H1 (cell line): ENCODE data around the gene RNF220. TPM values are rescaled to one million over a fixed set of nuclear protein-coding genes. Genes with fewer than 3 reads are reported as not detected.
A peak's percentile ranks its signal among the peaks of the same experiment; 100 is the strongest.

Experiments used
- ASH2L ChIP-seq: fragments of 200-600, 300-600 bp; sonication (generic); IDR thresholded peaks from one replicate; pipeline ENCODE4 v1.7.1; 2017; ENCODE audit warnings: low read length
- BACH1 ChIP-seq: IDR thresholded peaks from 2 replicates; pipeline ENCODE4 v1.6.1; 2012; ENCODE audit warnings: low read length, improper control_type of control experiment
- CBX8 ChIP-seq: fragments of 300-800, 300-1000 bp; sonication (generic); IDR thresholded peaks from 2 replicates; pipeline ENCODE4 v1.7.1; 2016; ENCODE audit warnings: low read depth, low read length, borderline replicate concordance
- CHD7 ChIP-seq: fragments of 300-600 bp; sonication (generic); IDR thresholded peaks from 2 replicates; pipeline ENCODE4 v1.7.1; 2012; ENCODE audit warnings: low read length, moderate library complexity, mild to moderate bottlenecking, inconsistent platforms; ENCODE audit not compliant: insufficient replicate concordance
- CREB1 ChIP-seq: IDR thresholded peaks from 2 replicates; pipeline ENCODE4 v1.6.1; 2012; ENCODE audit warnings: inconsistent platforms
- EGR1 ChIP-seq: IDR thresholded peaks from 2 replicates; pipeline ENCODE4 v1.6.1; 2011; ENCODE audit warnings: low read depth, low read length, borderline replicate concordance
- RAD21 ChIP-seq, 2 experiments: IDR thresholded peaks in 1 of 2; conservative IDR thresholded peaks in 1 of 2; 2 replicates each; pipeline ENCODE4 v1.6.1; 2011; ENCODE audit warnings: low read depth in 2 of 2, low read length in 2 of 2, improper control_type of control experiment in 1 of 2, inconsistent platforms in 1 of 2, mild to moderate bottlenecking in 1 of 2, moderate library complexity in 1 of 2
- SAP30 ChIP-seq: fragments of 300-600 bp; sonication (generic); IDR thresholded peaks from 2 replicates; pipeline ENCODE4 v1.7.1; 2012; ENCODE audit warnings: low read length, moderate library complexity, mild to moderate bottlenecking, inconsistent platforms; ENCODE audit not compliant: insufficient read depth, insufficient replicate concordance
- SIRT6 ChIP-seq: IDR thresholded peaks from one replicate; pipeline ENCODE4 v1.7.1; 2012; ENCODE audit warnings: low read length, inconsistent platforms
- SP4 ChIP-seq: IDR thresholded peaks from 2 replicates; pipeline ENCODE4 v1.6.1; 2012; ENCODE audit warnings: low read length, inconsistent platforms
- TCF12 ChIP-seq: IDR thresholded peaks from 2 replicates; pipeline ENCODE4 v1.6.1; 2011; ENCODE audit warnings: low read depth, mild to moderate bottlenecking, low read length
- polyA plus RNA-seq, 7 experiments: library from polyadenylated mRNA; depleted of rRNA in 3 of 7; stranded (reverse) in 5 of 7; unstranded in 2 of 7; fragments of >200 nt in 5 of 7; fragments of 200-250 nt in 2 of 7; gene quantifications; 1 replicate in 5 of 7; 2 replicates in 1 of 7; 4 replicates in 1 of 7; pipeline versions ENCODE4 v1.2.1 to v1.2.3, GENCODE V29; 2011 to 2013; ENCODE audit warnings: missing spikeins in 2 of 7, mixed read lengths in 2 of 7
- total RNA-seq: library from RNA; stranded (reverse); fragmentation: NEBNext Ultra II Directional; extraction: Animal tissue kit (Norgen Biotek cat#: 25700); gene quantifications from 2 replicates; pipeline ENCODE4 v1.2.1, GENCODE V29; 2021

Gene RNF220
- total and polyA plus RNA-seq, 2 of the 8 experiments (the other 6 are each of a cell fraction or from before 2014, with no cell fraction given): 123 to 160 TPM

GRCh38 chr1:44543064-44543744, 138.1 kb downstream of the RNF220 start (continued):
- TF ChIP-seq CHD7 (peak; percentile 61), CBX8 (no peak), EGR1 (no peak; the same call in 1 of the 2 replicates), BACH1 (peak; percentile 63), RAD21 (IDR thresholded peaks at IDR 0.05 in 1 of 2, conservative IDR thresholded peaks at IDR 0.05 in 1 of 2; ENCODE audit: low read depth in 2 of 2, low read length in 2 of 2) (peak; percentile 61 to 66), SP4 (0 out of 2 replicates have a peak, but pooled peaks have one; percentile 45), CREB1 (no peak; the same call in 1 of the 2 replicates), TCF12 (peak; percentile 98), SAP30 (no peak), SIRT6 (no peak), ASH2L (no peak)
